Peyer's patch (tissue), 4 donors: ENCODE data around the gene FAM118A. TPM values are rescaled to one million over a fixed set of nuclear protein-coding genes. Genes with fewer than 3 reads are reported as not detected.
A peak's percentile ranks its signal among the peaks of the same experiment; 100 is the strongest.

Experiments used
- DNase-seq, 3 donors: peaks; one replicate each; pipeline ENCODE4 v3.0.0-alpha.2; 2017 to 2019
- H3K27ac ChIP-seq, 4 donors: fragments of 200-600 bp; sonication (generic); one replicate each; pipeline ENCODE4 v1.5.1; 2016 to 2019
- H3K27me3 ChIP-seq, 2 donors: fragments of 200-600 bp; sonication (generic); one replicate each; pipeline ENCODE4 v1.5.1; 2019
- H3K36me3 ChIP-seq, 3 donors: fragments of 200-600 bp; sonication (generic); one replicate each; pipeline ENCODE4 v1.5.1; 2016 to 2019
- H3K4me1 ChIP-seq, 4 donors: fragments of 200-600 bp; sonication (generic); one replicate each; pipeline ENCODE4 v1.5.1; 2016 to 2019
- H3K4me3 ChIP-seq, 4 donors: fragments of 200-600 bp; sonication (generic); 1 replicate in 3 of 4; 2 replicates in 1 of 4; pipeline ENCODE4 v1.5.1; 2016 to 2019; ENCODE audit warnings: mild to moderate bottlenecking in 1 of 4
- H3K9me3 ChIP-seq, 4 donors: fragments of 200-600 bp; sonication (generic); one replicate each; pipeline ENCODE4 v1.5.1; 2016 to 2019; ENCODE audit warnings: mild to moderate bottlenecking in 1 of 4
- POLR2A ChIP-seq, 2 donors: fragments of 450-650 bp; IDR thresholded peaks; one replicate each; pipeline ENCODE4 v1.5.1; 2017; ENCODE audit warnings: antibody characterized with exemption in 2 of 2, mild to moderate bottlenecking in 2 of 2, moderate library complexity in 2 of 2
- total RNA-seq, 4 donors: library from RNA; depleted of rRNA; stranded (reverse); fragments of >200 nt; gene quantifications; one replicate each; pipeline ENCODE4 v1.1.0, GENCODE V29; 2016
- TF ChIP-seq, protein P1 (sequence below), 6 experiments: fragments of 450-650 bp in 4 of 6; fragments of 200-600 bp in 2 of 6; sonication (generic) in 1 of 6; IDR thresholded peaks; one replicate each; pipeline ENCODE4 v1.5.1; 2017 to 2019; ENCODE audit warnings: antibody characterized with exemption in 6 of 6, mild to moderate bottlenecking in 3 of 6, moderate library complexity in 1 of 6

FAM118A gene
- total RNA-seq, 4 donors from 2014 or later: 46.4 to 1,083 (median 189) TPM

- no peak overlapping the region for H3K4me3 ChIP-seq
- no peak for DNase-seq
- H3K36me3 ChIP-seq: peaks cover 0 to 87% (median 0%) of the 10 kb centered on the region in 3 donors
- no peaks in the 10 kb centered on the region for H3K4me1 ChIP-seq
- H3K27me3 ChIP-seq: no peaks in the 10 kb centered on the region
- no peak for TF ChIP-seq POLR2A (IDR thresholded peaks at IDR 0.05)
- TF ChIP-seq, protein P1, sequence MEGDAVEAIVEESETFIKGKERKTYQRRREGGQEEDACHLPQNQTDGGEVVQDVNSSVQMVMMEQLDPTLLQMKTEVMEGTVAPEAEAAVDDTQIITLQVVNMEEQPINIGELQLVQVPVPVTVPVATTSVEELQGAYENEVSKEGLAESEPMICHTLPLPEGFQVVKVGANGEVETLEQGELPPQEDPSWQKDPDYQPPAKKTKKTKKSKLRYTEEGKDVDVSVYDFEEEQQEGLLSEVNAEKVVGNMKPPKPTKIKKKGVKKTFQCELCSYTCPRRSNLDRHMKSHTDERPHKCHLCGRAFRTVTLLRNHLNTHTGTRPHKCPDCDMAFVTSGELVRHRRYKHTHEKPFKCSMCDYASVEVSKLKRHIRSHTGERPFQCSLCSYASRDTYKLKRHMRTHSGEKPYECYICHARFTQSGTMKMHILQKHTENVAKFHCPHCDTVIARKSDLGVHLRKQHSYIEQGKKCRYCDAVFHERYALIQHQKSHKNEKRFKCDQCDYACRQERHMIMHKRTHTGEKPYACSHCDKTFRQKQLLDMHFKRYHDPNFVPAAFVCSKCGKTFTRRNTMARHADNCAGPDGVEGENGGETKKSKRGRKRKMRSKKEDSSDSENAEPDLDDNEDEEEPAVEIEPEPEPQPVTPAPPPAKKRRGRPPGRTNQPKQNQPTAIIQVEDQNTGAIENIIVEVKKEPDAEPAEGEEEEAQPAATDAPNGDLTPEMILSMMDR (IDR thresholded peaks at IDR 0.05): no peak
- no peaks in the 10 kb centered on the region for H3K9me3 ChIP-seq
- H3K27ac ChIP-seq: no peak overlapping the region
Measured at GRCh38 chr22:45334068-45334467, 24.3 kb downstream of the FAM118A start.

GRCh38 chr22:45334528-45334927 is 24.8 kb downstream of the FAM118A start:
- Histone ChIP-seq H3K4me3 (no peak overlapping the region), H3K36me3 (peaks cover 0 to 89% (median 0%) of the 10 kb centered on the region in 3 donors), H3K4me1 (no peaks in the 10 kb centered on the region), H3K27ac (no peak overlapping the region), H3K9me3 (no peaks in the 10 kb centered on the region), H3K27me3 (no peaks in the 10 kb centered on the region)
- TF ChIP-seq, protein P1 (IDR thresholded peaks at IDR 0.05): no peak
- no peak for TF ChIP-seq POLR2A (IDR thresholded peaks at IDR 0.05)
- no peak for DNase-seq

DNA sequence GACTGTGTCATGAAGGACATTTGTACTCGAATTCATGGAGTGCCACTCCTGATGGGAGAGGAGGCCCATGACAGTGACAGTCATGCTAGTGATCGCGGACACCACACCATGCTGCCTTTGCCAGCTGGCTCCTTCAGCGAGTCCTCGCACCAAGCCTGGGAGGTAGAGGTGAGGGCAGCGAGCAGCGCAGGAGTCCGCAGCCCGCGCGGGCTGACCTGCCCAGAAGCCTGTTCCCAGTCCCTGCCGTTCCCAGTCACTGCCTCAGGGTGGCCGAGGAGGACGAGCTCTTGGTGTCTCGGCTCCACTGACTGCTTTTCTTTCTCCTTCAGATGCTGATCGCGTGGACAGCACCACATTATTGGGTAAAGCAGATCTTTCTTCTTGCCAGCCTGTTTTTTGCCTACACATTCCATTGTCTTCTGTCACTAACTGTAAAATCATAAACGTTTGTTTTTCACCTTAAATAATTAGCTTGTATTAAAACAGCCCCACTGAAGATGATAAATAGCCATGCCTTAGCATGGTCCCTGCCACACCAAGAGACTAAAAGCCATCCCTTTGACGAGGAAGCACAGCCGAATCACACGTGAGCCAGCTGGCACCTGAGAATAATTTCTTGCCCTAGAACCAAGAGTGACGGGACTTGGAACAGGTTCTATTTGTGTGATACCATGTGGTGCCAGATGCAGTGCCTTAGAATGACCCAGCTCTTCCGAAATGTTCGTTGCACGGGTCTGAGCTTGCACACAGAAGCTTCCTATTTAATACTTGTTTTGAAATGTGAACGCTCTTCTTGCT is 25.5 kb downstream of the FAM118A start:
- DNase-seq: peak in 1 of 3 donors; percentile 8
- H3K4me1 ChIP-seq: no peaks in the 10 kb centered on the region
- H3K36me3 ChIP-seq: peaks cover 0 to 92% (median 0%) of the 10 kb centered on the region in 3 donors
- TF ChIP-seq, protein P1 (IDR thresholded peaks at IDR 0.05): no peak
- TF ChIP-seq POLR2A (IDR thresholded peaks at IDR 0.05): no peak
- H3K9me3 ChIP-seq: no peaks in the 10 kb centered on the region
- H3K27ac ChIP-seq: no peak overlapping the region
- no peak overlapping the region for H3K4me3 ChIP-seq
- H3K27me3 ChIP-seq: no peaks in the 10 kb centered on the region

- Histone ChIP-seq H3K4me1 (no peaks in the 10 kb centered on the region), H3K27me3 (no peaks in the 10 kb centered on the region), H3K36me3 (peaks cover 0 to 95% (median 0%) of the 10 kb centered on the region in 3 donors), H3K4me3 (no peak overlapping the region), H3K9me3 (no peaks in the 10 kb centered on the region), H3K27ac (peak overlapping the region in 2 of 4 donors; percentile 52 to 61)
- peak in 1 of 3 donors; percentile 8 for DNase-seq
- TF ChIP-seq POLR2A (IDR thresholded peaks at IDR 0.05): no peak
- TF ChIP-seq, protein P1 (IDR thresholded peaks at IDR 0.05): no peak
Measured at GRCh38 chr22:45335854-45336522, 26.3 kb downstream of the FAM118A start.

DNA sequence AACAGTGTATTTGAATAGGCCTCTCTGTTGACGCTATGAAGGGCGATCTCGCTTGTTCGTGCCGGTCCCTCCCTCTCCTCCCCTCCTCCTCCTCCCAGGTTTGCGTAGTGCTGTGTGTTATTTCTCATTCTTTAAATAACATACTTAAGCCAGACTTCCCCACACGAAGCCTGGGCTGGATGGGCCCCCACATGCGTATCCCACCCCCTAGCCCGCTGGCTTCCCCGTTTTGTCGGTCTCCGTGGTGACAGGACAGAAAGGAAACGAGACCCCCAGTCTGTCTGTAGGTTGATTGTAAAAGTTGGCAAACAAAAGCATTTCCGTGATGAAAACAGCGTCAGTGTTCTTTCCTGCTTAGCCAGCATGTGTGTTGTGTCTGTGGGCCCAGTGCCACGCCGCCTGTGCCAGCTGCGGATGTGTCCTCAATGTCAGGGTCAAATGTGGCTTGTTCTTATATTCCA is 27.3 kb downstream of the FAM118A start:
- DNase-seq: peak in 1 of 3 donors; percentile 18
- H3K27ac ChIP-seq: peak overlapping the region in 2 of 4 donors; percentile 52 to 61
- H3K36me3 ChIP-seq: peaks cover 0 to 93% (median 0%) of the 10 kb centered on the region in 3 donors
- H3K9me3 ChIP-seq: no peaks in the 10 kb centered on the region
- H3K27me3 ChIP-seq: no peaks in the 10 kb centered on the region
- TF ChIP-seq, protein P1 (IDR thresholded peaks at IDR 0.05): no peak
- TF ChIP-seq POLR2A (IDR thresholded peaks at IDR 0.05): no peak
- no peak overlapping the region for H3K4me3 ChIP-seq
- H3K4me1 ChIP-seq: no peaks in the 10 kb centered on the region
